GM12864 (cell line): Measurements from ENCODE around the gene ZSWIM6.

Experiments
- DNase-seq: peaks from one replicate; pipeline ENCODE4 v3.0.0-alpha.2; 2011; ENCODE audit warnings: low read depth
- H3K4me3 ChIP-seq: 2 replicates; pipeline ENCODE4 v1.5.1; 2011; ENCODE audit warnings: mild to moderate bottlenecking, low read depth, low read length, control low read depth
- CTCF ChIP-seq: IDR thresholded peaks from 2 replicates; pipeline ENCODE4 v1.5.1; 2011; ENCODE audit warnings: low read depth, mild to moderate bottlenecking, moderate library complexity, low read length, control low read depth, inconsistent platforms; ENCODE audit errors: missing control alignments

The ZSWIM6 gene

GRCh38 chr5:61486476-61486875 lies 154.4 kb downstream of the ZSWIM6 start:
- H3K4me3 ChIP-seq: no peak overlapping the region
- DNase-seq: no peak
- no peak for TF ChIP-seq CTCF

GRCh38 chr5:61489574-61489973 lies 157.5 kb downstream of the ZSWIM6 start:
- no peak for TF ChIP-seq CTCF
- H3K4me3 ChIP-seq: no peak overlapping the region

GRCh38 chr5:61491861-61492260 lies 159.8 kb downstream of the ZSWIM6 start:
- no peak for TF ChIP-seq CTCF
- no peak for DNase-seq
- H3K4me3 ChIP-seq: no peak overlapping the region

More at GRCh38 chr5:61489574-61489973, 157.5 kb downstream of the ZSWIM6 start:
- no peak for DNase-seq

- no peak for TF ChIP-seq CTCF
- no peak for DNase-seq
- no peak overlapping the region for H3K4me3 ChIP-seq
These were observed 161.9 kb downstream of the ZSWIM6 start for GRCh38 chr5:61493973-61494372.

GRCh38 chr5:61496446-61496845 lies 164.4 kb downstream of the ZSWIM6 start:
- no peak for DNase-seq
- TF ChIP-seq CTCF: no peak
- H3K4me3 ChIP-seq: no peak overlapping the region

- no peak for DNase-seq
- no peak overlapping the region for H3K4me3 ChIP-seq
- TF ChIP-seq CTCF: no peak
These were observed 164.8 kb downstream of the ZSWIM6 start for GRCh38 chr5:61496860-61497259.

- DNase-seq: no peak
- no peak overlapping the region for H3K4me3 ChIP-seq
- no peak for TF ChIP-seq CTCF
These were observed 166.1 kb downstream of the ZSWIM6 start for GRCh38 chr5:61498121-61498520.
